Stimulated activated effector memory CD8-positive, alpha-beta T cell treated with anti-CD3 and anti-CD28 coated beads, Interleukin-12 subunit alpha, Interleukin-12 subunit beta, amount 100 ng/mL, for 72 hours (primary cell): ENCODE data around the gene SPECC1L.

Experiments used
- ATAC-seq: fragments of 150-1000 bp; cut with Tn5 transposase; 2 replicates; pipeline ENCODE4 v1.10.0; 2021
- DNase-seq, 2 donors: peaks; one replicate each; pipeline ENCODE4 v3.0.0; 2021 to 2022; ENCODE audit warnings: low spot score in 2 of 2
- H3K27ac Mint-ChIP-seq: one replicate; pipeline ENCODE4 v1.8.0; 2022; ENCODE audit warnings: mild to moderate bottlenecking, mixed read lengths
- H3K36me3 Mint-ChIP-seq: one replicate; pipeline ENCODE4 v1.8.0; 2022; ENCODE audit warnings: mild to moderate bottlenecking, mixed read lengths
- H3K4me1 Mint-ChIP-seq: one replicate; pipeline ENCODE4 v1.8.0; 2022; ENCODE audit warnings: mixed read lengths
- H3K4me3 Mint-ChIP-seq: one replicate; pipeline ENCODE4 v1.8.0; 2022; ENCODE audit warnings: mild to moderate bottlenecking, mixed read lengths
- H3K9me3 Mint-ChIP-seq: one replicate; pipeline ENCODE4 v1.8.0; 2022; ENCODE audit warnings: mixed read lengths

Gene SPECC1L

DNA sequence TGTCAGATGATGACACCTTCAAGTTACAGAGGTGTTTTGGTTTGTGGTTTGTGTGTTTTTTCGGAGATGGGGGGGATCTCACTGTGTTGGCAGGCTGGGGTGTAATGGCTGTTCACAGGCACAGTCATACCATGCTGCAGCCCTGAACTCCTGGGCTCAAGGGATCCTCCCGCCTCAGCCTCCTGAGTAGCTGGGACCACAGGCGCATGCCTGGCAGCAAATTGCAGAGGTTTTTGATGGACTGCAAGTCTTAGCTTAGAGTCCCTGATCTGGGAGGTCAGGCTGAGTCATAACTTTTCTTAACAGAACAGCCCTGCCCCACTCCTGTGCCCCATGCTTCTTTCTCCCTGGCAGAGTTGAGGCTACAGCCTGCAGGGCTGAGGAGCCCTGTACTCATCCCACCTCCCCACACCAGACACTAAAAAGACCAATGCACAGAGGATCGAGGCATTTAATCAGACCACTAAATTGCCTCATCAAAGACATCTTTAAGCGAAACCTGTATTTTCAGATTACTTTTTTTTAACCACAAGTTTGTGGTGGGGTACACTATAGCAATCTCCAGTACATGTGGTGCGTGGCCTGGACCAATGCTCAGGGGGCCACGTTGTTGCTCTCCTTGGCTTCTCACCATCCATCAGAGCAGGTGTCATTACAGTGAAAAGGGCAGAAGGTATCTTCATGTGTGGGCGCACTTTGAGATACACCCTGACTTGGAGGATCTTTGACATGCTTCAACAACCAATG, 139.7 kb downstream of the SPECC1L start:
- ATAC-seq (peak; percentile 87), DNase-seq (peak in 1 of 2 donors; percentile 73)
- Mint-ChIP-seq H3K27ac (peak overlapping the region; percentile 10), H3K4me3 (peak overlapping the region; percentile 18), H3K9me3 (no peaks in the 10 kb centered on the region), H3K36me3 (peaks cover 59% of the 10 kb centered on the region), H3K4me1 (peaks cover 42% of the 10 kb centered on the region)

DNA sequence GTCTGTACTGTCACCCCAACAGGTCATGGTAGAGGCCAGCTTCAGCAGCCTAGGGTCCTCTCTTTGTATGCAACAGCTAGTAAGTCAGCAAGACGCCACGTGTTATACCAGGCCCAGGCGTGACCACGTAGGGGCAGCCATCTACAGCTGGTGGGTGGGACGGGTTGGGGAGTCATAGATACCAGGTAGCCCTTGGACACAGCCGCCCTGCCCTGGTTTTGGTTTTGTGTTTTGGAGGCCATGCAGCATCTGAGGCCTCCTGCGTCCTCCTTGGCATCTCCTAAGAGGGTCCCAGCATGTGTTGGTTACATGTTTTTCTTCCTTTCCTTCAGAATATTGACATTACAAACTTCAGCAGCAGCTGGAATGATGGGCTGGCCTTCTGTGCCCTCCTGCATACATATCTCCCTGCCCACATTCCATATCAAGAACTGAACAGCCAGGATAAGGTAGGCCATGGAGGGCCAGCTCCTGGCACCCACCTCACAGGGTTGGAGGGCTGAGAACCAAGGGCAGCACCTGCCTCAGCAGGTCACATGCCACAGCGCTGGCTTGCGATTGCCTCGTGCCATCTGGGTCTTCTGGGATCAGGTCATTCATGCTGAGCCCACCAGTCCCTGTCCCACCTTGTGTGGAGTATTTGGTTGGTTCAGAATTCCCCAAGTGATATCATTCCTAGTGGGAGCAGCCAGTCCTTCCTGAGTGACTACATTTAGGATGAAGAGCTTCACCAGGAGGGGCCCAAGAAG, 140.8 kb downstream of the SPECC1L start:
- H3K36me3 Mint-ChIP-seq, result peaks cover 55% of the 10 kb centered on the region
- H3K9me3 Mint-ChIP-seq, result no peaks in the 10 kb centered on the region
- DNase-seq (no peak), ATAC-seq (no peak)
- peaks cover 42% of the 10 kb centered on the region for H3K4me1 Mint-ChIP-seq
- H3K4me3 Mint-ChIP-seq, result no peak overlapping the region
- no peak overlapping the region for H3K27ac Mint-ChIP-seq

DNA sequence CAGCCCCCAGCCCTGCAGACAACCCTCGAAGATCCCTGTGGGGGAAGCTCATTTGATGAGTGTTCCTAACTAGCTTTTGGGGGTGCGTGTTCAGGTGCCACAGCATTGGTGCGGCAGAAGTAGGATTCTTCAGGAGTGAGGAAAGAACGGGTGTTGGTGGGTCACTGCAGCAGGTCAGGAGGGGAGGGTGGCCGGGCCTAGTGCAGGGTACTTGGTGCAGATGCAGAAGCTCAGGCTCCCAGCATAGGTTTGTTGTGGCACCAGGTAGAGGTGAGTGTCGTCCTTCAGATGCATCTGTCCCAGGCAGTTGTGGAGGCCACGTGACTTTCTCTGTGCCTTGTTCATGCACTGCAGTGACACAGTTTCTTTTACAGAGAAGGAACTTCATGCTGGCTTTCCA, 141.6 kb downstream of the SPECC1L start:
- H3K4me1 Mint-ChIP-seq, result peaks cover 33% of the 10 kb centered on the region
- ATAC-seq (no peak), DNase-seq (no peak)
- H3K4me3 Mint-ChIP-seq, result no peak overlapping the region
- peaks cover 50% of the 10 kb centered on the region for H3K36me3 Mint-ChIP-seq
- no peaks in the 10 kb centered on the region for H3K9me3 Mint-ChIP-seq
- H3K27ac Mint-ChIP-seq, result no peak overlapping the region

DNA sequence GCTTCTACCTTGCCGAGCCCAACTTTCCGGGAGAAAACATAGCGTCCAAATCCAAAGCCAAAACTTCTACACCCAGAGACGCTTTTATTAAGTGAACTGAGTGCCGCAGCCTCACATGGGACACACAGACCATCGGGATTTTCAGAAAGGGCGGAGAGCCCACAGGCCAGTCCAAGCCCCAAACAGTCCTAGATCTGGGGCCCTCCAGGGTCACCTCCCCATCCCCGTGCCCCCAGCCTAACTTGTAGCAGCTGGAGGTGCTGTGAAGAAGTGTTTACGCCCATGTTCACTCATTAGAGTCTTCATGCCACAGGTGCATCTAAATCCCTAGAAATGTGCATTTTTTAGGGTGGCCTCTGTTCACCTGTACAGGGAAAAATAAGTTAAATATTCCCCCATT, 142.6 kb downstream of the SPECC1L start:
- Mint-ChIP-seq H3K27ac (peak overlapping the region; percentile 8), H3K4me1 (peaks cover 23% of the 10 kb centered on the region), H3K4me3 (no peak overlapping the region), H3K36me3 (peaks cover 49% of the 10 kb centered on the region), H3K9me3 (no peaks in the 10 kb centered on the region)
- ATAC-seq (no peak), DNase-seq (no peak)

DNA sequence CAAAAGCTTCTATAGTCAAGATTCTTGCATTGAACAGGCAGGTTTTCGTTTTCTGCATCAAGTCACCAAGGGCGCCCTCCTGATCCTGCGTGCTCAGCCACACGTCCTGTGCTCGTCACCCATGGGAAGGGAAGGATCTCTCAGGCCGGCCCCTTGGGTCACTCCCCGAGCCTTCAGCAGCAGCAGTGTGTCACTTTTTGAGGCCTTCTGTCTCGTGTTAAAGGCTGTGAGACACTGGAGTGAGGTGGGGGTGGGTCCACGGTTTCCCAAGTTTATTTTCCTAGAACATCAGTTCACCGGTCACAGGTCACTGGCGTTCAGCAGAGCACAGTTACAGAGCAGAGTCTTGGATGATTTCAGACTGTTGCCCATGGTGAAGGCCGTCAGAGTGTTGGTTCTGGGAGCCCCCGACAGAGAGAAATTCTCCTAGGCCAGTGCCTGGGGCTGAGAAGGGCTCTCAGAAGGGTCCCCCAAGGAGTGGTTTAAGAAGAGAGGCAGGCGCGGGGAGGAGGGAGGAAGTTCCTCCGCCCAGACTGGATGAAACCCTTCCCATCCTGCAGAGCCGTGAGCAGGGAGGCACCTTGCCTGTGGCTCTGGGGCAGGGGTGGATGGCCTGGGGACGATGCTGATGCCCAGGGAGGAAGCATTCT, 143.2 kb downstream of the SPECC1L start:
- DNase-seq, result no peak
- no peak for ATAC-seq
- H3K4me1 Mint-ChIP-seq, result peaks cover 17% of the 10 kb centered on the region
- H3K9me3 Mint-ChIP-seq, result no peaks in the 10 kb centered on the region
- no peak overlapping the region for H3K4me3 Mint-ChIP-seq
- peaks cover 48% of the 10 kb centered on the region for H3K36me3 Mint-ChIP-seq
- peak overlapping the region; percentile 8 for H3K27ac Mint-ChIP-seq

DNA sequence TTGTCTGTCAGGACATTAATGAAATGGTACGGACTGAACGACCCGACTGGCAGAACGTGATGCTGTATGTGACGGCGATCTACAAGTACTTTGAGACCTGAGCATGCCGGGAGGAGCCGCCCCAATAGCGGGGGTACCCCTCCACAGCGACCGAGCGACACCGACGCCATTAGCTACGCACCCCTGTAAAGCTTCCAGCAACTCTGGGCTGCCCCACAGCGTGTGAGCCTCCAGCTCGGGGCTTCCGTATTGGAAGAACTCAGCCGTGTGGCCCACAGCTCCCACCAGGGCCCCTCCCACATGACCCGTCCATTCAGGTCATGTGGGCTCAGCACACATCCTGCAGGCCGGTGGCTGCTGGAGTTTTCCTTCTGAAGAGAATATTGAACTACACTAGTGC, 143.9 kb downstream of the SPECC1L start:
- DNase-seq (no peak), ATAC-seq (no peak)
- Mint-ChIP-seq H3K4me3 (no peak overlapping the region), H3K36me3 (peaks cover 53% of the 10 kb centered on the region), H3K27ac (no peak overlapping the region), H3K4me1 (peaks cover 12% of the 10 kb centered on the region), H3K9me3 (no peaks in the 10 kb centered on the region)

DNA sequence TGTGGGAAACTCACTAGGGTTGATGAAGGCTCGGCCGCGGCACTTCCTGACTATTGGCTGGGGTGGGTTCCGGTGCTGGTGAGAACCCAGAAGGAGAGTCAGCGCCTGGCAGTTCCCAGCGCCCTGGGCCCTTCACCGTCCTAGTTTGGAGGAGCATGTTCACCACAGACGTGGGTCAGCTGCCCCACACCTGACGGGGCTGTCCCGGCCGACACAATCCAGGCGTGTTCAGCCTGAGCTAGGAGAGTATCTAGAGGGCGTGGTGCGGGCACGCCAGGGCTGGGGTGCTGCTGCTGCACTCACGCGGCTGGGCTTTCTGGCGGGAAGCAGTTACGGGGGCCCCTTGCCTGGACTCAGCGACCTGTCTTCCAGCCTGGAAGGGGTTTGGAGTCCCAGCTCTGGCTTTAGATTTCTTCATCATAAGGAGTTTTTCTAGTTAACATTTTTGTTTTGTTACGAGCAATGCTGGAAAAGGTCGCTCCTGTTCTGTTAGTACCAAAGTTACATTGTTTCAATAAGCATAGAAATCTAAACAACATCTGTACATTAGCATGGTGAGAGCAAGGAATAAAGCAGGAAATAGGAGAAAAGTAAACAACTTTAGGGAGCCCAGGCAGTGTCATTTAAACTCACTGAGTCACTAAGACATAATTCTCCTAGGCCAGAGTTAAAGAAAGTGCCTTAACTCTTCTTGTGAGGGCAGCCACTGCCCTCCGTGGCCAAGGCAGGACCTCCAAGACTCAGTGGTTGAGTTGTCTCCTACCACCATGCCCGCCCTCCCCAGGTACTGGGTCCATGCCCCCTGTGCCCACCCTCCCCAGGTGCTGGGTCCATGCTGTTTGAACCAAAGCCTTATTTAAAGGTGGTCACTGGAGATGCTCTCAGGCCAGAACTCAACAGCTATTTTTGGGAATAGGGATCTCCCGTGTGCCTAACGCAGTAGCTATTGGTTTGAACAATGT, 144.6 kb downstream of the SPECC1L start:
- Mint-ChIP-seq H3K4me3 (no peak overlapping the region), H3K27ac (no peak overlapping the region), H3K36me3 (peaks cover 50% of the 10 kb centered on the region), H3K4me1 (peaks cover 5% of the 10 kb centered on the region), H3K9me3 (no peaks in the 10 kb centered on the region)
- no peak for DNase-seq
- ATAC-seq, result no peak

DNA sequence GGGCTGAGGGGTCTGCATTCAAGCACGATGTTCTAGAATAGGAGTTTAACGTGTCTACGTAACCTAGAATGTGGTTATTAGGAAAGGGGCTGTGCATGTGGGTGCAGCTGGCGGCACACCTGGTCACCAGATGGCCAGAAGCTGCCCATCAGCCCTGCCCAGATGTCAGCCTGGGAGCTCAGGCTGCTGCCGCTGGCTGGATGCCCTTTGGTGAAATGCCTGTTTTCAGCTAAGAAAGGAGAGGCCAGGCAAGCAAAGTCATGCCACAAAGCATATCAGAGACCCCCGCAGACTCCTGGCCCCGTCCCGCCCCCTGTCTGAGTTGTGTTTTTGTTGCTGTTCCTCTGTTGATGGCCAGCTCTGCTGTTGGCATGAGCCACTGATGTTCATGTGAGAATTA, 145.5 kb downstream of the SPECC1L start:
- peaks cover 45% of the 10 kb centered on the region for H3K36me3 Mint-ChIP-seq
- H3K9me3 Mint-ChIP-seq, result no peaks in the 10 kb centered on the region
- H3K27ac Mint-ChIP-seq, result no peak overlapping the region
- ATAC-seq, result no peak
- peaks cover 2% of the 10 kb centered on the region for H3K4me1 Mint-ChIP-seq
- no peak overlapping the region for H3K4me3 Mint-ChIP-seq
- DNase-seq, result no peak

DNA sequence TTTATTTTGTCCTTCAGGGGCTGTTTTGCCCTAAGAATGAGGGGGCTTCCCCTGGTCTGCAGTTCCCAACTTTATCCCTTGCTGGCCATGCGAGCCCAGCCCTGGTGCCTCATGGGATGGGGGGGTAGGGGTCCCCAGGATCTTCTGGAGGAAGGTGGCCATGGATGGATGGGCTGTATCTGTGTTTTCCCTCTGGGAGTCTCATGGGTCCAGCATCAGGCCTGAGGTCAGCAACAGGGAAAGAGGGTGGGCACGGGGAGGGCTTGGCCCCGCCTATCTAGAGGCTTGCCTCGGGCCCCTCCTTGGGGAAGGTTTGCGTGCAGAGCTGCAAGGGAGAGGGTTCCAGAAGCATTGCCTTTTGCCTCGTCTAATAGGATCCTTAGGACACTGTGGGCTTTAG, 146.0 kb downstream of the SPECC1L start:
- Mint-ChIP-seq H3K36me3 (peaks cover 45% of the 10 kb centered on the region), H3K27ac (no peak overlapping the region), H3K4me3 (no peak overlapping the region), H3K4me1 (peaks cover 7% of the 10 kb centered on the region), H3K9me3 (no peaks in the 10 kb centered on the region)
- ATAC-seq (no peak), DNase-seq (no peak)

DNA sequence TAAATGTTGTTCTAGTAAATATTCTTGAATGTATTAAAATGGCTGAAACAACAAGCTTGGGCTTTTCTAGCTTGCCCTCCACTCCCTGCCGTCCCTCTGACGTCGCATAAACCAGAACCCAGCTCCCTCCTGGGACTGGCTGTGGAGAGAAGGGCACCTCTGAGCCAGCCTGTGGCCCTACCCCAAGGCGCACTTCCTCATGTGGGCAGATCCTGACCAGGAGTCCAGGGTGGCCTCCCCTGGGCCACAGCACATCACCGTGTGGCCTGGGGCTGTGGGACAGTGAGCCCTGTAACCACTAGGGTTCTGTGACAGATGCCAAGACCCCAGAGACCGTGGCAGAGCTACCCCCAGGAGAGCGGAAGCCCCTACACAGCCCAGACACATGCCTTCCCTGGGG, 146.6 kb downstream of the SPECC1L start:
- H3K27ac Mint-ChIP-seq, result no peak overlapping the region
- peaks cover 45% of the 10 kb centered on the region for H3K36me3 Mint-ChIP-seq
- ATAC-seq (no peak), DNase-seq (no peak)
- H3K9me3 Mint-ChIP-seq, result no peaks in the 10 kb centered on the region
- peaks cover 7% of the 10 kb centered on the region for H3K4me1 Mint-ChIP-seq
- H3K4me3 Mint-ChIP-seq, result no peak overlapping the region

DNA sequence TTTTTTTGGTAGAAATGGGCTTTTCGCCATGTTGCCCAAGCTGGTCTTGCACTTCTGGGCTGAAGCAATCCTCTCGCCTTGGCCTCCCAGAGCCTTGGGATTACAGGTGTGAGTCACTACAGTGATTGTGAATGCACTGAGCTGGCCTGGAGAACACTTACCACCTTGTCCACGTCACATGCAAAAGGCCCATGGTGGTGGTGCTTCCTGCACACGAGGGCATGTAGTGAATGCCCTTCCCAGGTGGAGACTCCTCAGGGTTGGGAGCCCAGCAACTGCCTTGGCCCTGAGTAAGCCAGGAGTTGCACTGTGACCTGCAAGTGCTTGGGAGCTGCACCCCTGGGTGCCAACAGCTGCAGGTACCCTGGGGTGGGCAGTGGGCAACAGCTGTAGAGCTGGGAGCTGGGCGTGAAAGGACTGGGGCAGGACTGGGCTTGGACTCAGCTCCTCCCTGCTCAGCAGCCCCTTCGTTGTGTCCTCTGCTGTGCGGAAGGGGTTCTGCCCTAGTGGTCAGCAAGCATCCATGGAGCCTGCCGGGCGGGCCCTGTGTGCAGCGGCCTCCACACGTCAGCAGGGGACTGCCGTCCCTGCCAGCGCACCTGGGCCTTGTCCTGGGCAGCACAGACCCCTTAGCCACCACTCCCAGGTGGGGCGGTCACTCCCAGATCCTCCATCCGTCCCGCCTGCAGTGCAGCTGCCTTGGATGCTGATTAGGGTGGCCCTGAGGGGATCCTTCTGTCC, 147.4 kb downstream of the SPECC1L start:
- Mint-ChIP-seq H3K36me3 (peaks cover 41% of the 10 kb centered on the region), H3K4me1 (peaks cover 13% of the 10 kb centered on the region), H3K27ac (peak overlapping the region; percentile 78), H3K9me3 (no peaks in the 10 kb centered on the region), H3K4me3 (no peak overlapping the region)
- ATAC-seq, result no peak
- no peak for DNase-seq

DNA sequence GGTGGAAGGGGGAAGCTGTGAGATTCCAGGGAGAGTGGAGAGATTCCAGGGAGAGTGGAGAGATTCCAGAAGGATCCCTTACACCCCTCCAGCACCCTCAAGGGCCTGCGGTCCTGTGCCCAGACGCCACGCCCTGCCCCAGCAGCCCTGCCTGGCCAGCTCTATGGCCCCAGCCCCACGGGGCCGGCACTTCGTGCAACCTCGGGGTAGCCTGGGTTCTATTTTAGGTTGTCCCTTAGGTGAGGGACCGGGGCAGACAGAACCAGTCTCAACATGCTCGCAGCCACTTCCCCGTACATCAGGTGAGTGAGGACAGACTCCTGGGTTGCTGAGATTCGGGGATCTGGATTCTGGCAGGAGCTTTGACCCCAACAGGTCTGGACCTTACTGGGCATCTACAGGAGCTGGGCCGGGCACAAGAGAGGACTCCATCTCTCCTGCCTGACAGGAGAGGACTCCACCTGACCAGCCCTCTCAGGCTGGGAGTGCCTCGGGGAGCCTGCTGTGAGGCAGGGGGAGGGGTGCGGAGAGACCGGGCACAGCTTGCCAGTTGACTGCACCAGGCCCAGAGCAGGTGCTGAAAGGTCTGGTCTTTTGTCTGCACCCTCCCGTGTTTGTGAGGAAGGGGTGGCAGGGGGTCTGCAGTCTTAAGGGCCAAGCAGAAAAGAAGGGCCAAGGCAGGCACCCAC, 148.3 kb downstream of the SPECC1L start:
- peak overlapping the region; percentile 78 for H3K27ac Mint-ChIP-seq
- H3K4me3 Mint-ChIP-seq, result no peak overlapping the region
- ATAC-seq (no peak), DNase-seq (no peak)
- no peaks in the 10 kb centered on the region for H3K9me3 Mint-ChIP-seq
- peaks cover 33% of the 10 kb centered on the region for H3K36me3 Mint-ChIP-seq
- peaks cover 13% of the 10 kb centered on the region for H3K4me1 Mint-ChIP-seq

DNA sequence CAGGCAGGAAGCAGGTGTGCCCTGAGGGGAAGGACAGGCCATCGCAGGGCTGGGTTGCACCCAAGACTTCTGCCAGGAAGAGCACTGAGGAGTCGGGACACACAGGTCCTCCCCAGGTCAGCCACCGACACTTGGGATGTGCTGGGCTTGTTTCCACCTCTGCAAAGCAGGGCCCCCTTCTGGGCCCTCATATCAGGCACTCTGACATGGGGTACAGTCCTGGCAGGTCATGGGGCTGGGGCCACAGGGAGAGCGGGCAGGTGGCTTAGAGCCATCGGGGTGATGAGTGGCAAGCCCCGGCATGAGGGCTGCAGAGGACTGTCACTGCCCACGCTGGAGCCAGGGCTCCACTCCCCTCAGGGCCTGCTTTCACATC, 148.8 kb downstream of the SPECC1L start:
- DNase-seq, result no peak
- no peaks in the 10 kb centered on the region for H3K9me3 Mint-ChIP-seq
- ATAC-seq, result no peak
- H3K4me3 Mint-ChIP-seq, result no peak overlapping the region
- peaks cover 13% of the 10 kb centered on the region for H3K4me1 Mint-ChIP-seq
- H3K27ac Mint-ChIP-seq, result peak overlapping the region; percentile 78
- peaks cover 27% of the 10 kb centered on the region for H3K36me3 Mint-ChIP-seq
